ENCODE results near the gene PDZRN4. TPM values are rescaled to one million over a fixed set of nuclear protein-coding genes. Genes with fewer than 3 reads are reported as not detected.
"Not testable (repeated sequence)": the region's sequence is repeated elsewhere in the genome, so short reads cannot be mapped to it uniquely, and the experiment has no call there.

The PDZRN4 gene
- total RNA-seq, 1 donor: not detected

- H3K79me2 ChIP-seq (ENCODE audit: insufficient read depth, low read length): no peaks in the 10 kb centered on the region
- TF ChIP-seq CTCF (IDR thresholded peaks at IDR 0.05; ENCODE audit: extremely low read depth, low read depth, low read length): no peak
Measured at GRCh38 chr12:41248391-41248790, 60.3 kb downstream of the PDZRN4 start.

GRCh38 chr12:41250748-41251147, 62.6 kb downstream of the PDZRN4 start:
- no peaks in the 10 kb centered on the region for H3K36me3 ChIP-seq (ENCODE audit: insufficient read depth, low read length)
- no peaks in the 10 kb centered on the region for H4K20me1 ChIP-seq (ENCODE audit: insufficient read depth, low read length)
- H3K27ac ChIP-seq (ENCODE audit: low read depth, low read length): no peak overlapping the region
- TF ChIP-seq CTCF (IDR thresholded peaks at IDR 0.05; ENCODE audit: extremely low read depth, low read depth, low read length): no peak
- no peak overlapping the region for H3K4me2 ChIP-seq (ENCODE audit: insufficient read depth, low read length)
- DNase-seq (ENCODE audit: insufficient read length, low spot score, missing footprints): no peak
- H3K4me1 ChIP-seq (ENCODE audit: insufficient read depth, low read length): no peaks in the 10 kb centered on the region
- no peaks in the 10 kb centered on the region for H3K79me2 ChIP-seq (ENCODE audit: insufficient read depth, low read length)
- no peaks in the 10 kb centered on the region for H3K27me3 ChIP-seq (ENCODE audit: insufficient read depth, low read length)
- no peak overlapping the region for H2AFZ ChIP-seq (ENCODE audit: low read length)
- no peaks in the 10 kb centered on the region for H3K9me3 ChIP-seq (ENCODE audit: low read depth, low read length)
- no peak overlapping the region for H3K4me3 ChIP-seq (ENCODE audit: insufficient read depth, low read length)

More at GRCh38 chr12:41248391-41248790, 60.3 kb downstream of the PDZRN4 start:
- no peaks in the 10 kb centered on the region for H3K9me3 ChIP-seq (ENCODE audit: low read depth, low read length)
- no peak overlapping the region for H3K4me2 ChIP-seq (ENCODE audit: insufficient read depth, low read length)
- no peaks in the 10 kb centered on the region for H3K36me3 ChIP-seq (ENCODE audit: insufficient read depth, low read length)
- H3K27ac ChIP-seq (ENCODE audit: low read depth, low read length): no peak overlapping the region
- no peaks in the 10 kb centered on the region for H4K20me1 ChIP-seq (ENCODE audit: insufficient read depth, low read length)
- no peaks in the 10 kb centered on the region for H3K27me3 ChIP-seq (ENCODE audit: insufficient read depth, low read length)
- no peak overlapping the region for H3K4me3 ChIP-seq (ENCODE audit: insufficient read depth, low read length)
- DNase-seq (ENCODE audit: insufficient read length, low spot score, missing footprints): no peak
- H3K4me1 ChIP-seq (ENCODE audit: insufficient read depth, low read length): no peaks in the 10 kb centered on the region
- H2AFZ ChIP-seq (ENCODE audit: low read length): no peak overlapping the region

- no peak overlapping the region for H3K4me3 ChIP-seq (ENCODE audit: insufficient read depth, low read length)
- no peaks in the 10 kb centered on the region for H3K36me3 ChIP-seq (ENCODE audit: insufficient read depth, low read length)
- TF ChIP-seq CTCF (IDR thresholded peaks at IDR 0.05; ENCODE audit: extremely low read depth, low read depth, low read length): no peak
- no peak overlapping the region for H2AFZ ChIP-seq (ENCODE audit: low read length)
- H3K4me1 ChIP-seq (ENCODE audit: insufficient read depth, low read length): no peaks in the 10 kb centered on the region
- no peak overlapping the region for H3K4me2 ChIP-seq (ENCODE audit: insufficient read depth, low read length)
- no peaks in the 10 kb centered on the region for H3K79me2 ChIP-seq (ENCODE audit: insufficient read depth, low read length)
- no peaks in the 10 kb centered on the region for H3K27me3 ChIP-seq (ENCODE audit: insufficient read depth, low read length)
- no peak overlapping the region for H3K27ac ChIP-seq (ENCODE audit: low read depth, low read length)
- H4K20me1 ChIP-seq (ENCODE audit: insufficient read depth, low read length): no peaks in the 10 kb centered on the region
- no peaks in the 10 kb centered on the region for H3K9me3 ChIP-seq (ENCODE audit: low read depth, low read length)
- no peak for DNase-seq (ENCODE audit: insufficient read length, low spot score, missing footprints)
Measured at GRCh38 chr12:41254004-41254914, 66.1 kb downstream of the PDZRN4 start.

- not testable (repeated sequence) for H3K4me2 ChIP-seq (ENCODE audit: insufficient read depth, low read length); H3K27me3 ChIP-seq (ENCODE audit: insufficient read depth, low read length); DNase-seq (ENCODE audit: insufficient read length, low spot score, missing footprints); H3K27ac ChIP-seq (ENCODE audit: low read depth, low read length); H2AFZ ChIP-seq (ENCODE audit: low read length); H3K9me3 ChIP-seq (ENCODE audit: low read depth, low read length); H3K36me3 ChIP-seq (ENCODE audit: insufficient read depth, low read length); H4K20me1 ChIP-seq (ENCODE audit: insufficient read depth, low read length); H3K4me1 ChIP-seq (ENCODE audit: insufficient read depth, low read length); H3K4me3 ChIP-seq (ENCODE audit: insufficient read depth, low read length); H3K79me2 ChIP-seq (ENCODE audit: insufficient read depth, low read length)
Measured at GRCh38 chr12:41263196-41263595, 75.1 kb downstream of the PDZRN4 start.
